PC-9 (cell line): Measurements from ENCODE around the gene HESX1.

Experiments used
- EZH2 ChIP-seq: fragments of 200-600 bp; sonication (generic); IDR thresholded peaks from 2 replicates; pipeline ENCODE4 v1.8.0; 2017; ENCODE audit warnings: antibody characterized with exemption, low read depth
- TF ChIP-seq, protein P1 (sequence below): fragments of 200-600 bp; sonication (generic); conservative IDR thresholded peaks from 2 replicates; pipeline ENCODE4 v1.6.1; 2017; ENCODE audit warnings: mixed run types, antibody characterized with exemption, mild to moderate bottlenecking, moderate library complexity

DNA sequence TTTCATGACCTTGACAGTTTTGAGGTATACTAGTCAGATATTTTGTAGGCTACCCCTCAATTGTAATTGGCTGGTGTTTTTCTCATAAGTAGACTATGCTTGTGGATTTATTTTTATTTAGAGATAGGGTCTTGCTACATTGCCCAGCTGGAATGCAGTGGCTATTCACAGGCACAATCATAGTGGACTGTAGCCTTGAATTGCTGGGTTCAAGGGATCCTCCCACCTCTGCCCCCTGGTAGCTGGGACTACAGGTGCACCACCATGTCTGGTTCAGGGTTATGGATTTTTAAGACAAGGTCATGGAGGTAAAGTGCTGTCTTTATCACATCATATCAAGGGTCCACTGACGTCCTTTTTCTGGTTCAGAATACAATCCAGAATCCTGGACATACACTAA lies 23.7 kb downstream of the HESX1 start:
- TF ChIP-seq, protein P1, sequence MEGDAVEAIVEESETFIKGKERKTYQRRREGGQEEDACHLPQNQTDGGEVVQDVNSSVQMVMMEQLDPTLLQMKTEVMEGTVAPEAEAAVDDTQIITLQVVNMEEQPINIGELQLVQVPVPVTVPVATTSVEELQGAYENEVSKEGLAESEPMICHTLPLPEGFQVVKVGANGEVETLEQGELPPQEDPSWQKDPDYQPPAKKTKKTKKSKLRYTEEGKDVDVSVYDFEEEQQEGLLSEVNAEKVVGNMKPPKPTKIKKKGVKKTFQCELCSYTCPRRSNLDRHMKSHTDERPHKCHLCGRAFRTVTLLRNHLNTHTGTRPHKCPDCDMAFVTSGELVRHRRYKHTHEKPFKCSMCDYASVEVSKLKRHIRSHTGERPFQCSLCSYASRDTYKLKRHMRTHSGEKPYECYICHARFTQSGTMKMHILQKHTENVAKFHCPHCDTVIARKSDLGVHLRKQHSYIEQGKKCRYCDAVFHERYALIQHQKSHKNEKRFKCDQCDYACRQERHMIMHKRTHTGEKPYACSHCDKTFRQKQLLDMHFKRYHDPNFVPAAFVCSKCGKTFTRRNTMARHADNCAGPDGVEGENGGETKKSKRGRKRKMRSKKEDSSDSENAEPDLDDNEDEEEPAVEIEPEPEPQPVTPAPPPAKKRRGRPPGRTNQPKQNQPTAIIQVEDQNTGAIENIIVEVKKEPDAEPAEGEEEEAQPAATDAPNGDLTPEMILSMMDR = no peak
- TF ChIP-seq EZH2 = no peak
